ENCODE data around the gene TRANK1. TPM values are rescaled to one million over a fixed set of nuclear protein-coding genes. Genes with fewer than 3 reads are reported as not detected.
"Not testable (repeated sequence)": the region's sequence is repeated elsewhere in the genome, so short reads cannot be mapped to it uniquely, and the experiment has no call there.

The TRANK1 gene
- total and polyA plus RNA-seq, 7 experiments from 2014 or later, result 29.6 to 113 (median 75.3) TPM

DNA sequence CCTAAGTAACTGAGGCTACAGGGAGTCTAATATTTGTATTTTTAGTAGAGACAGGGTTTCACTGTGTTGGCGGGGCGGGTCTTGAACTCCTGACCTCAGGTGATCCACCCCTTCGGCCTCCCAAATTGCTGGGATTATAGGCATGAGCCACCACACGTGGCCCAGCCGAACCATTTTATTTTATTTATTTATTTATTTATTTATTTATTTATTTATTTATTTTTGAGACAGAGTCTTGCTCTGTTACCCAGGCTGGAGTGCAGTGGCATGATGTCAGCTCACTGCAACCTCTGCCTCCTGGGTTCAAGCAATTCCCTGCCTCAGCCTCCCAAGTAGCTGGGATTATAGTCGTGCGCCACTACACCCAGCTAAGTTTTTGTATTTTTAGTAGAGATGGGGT lies 18.2 kb upstream of the TRANK1 start:
- POLR2A ChIA-PET; intact Hi-C loops (cut with micrococcal nuclease); ATAC-seq; DNase-seq; H3K36me3 ChIP-seq (ENCODE audit: control insufficient read depth in 2 of 3, insufficient read depth in 3 of 3, low read length in 3 of 3); H3K36me3 Mint-ChIP-seq; H3K4me3 ChIP-seq (ENCODE audit: low read length); H3K27ac Mint-ChIP-seq; H3K9me3 Mint-ChIP-seq; H3K4me3 Mint-ChIP-seq; H3K27ac ChIP-seq (ENCODE audit: low read depth, low read length); H3K27me3 Mint-ChIP-seq; CTCF ChIA-PET; H3K4me1 ChIP-seq (ENCODE audit: control insufficient read depth in 2 of 2, insufficient read depth in 2 of 2, low read length in 2 of 2); H3K9me3 ChIP-seq (ENCODE audit: control insufficient read depth in 2 of 3, low read length in 3 of 3); H3K27me3 ChIP-seq (ENCODE audit: control insufficient read depth in 2 of 2, insufficient read depth in 2 of 2, low read length in 2 of 2): not testable (repeated sequence)
- H3K4me1 Mint-ChIP-seq, result peaks cover under 1 to 11% (median 9%) of the 10 kb centered on the region in 7 donors

DNA sequence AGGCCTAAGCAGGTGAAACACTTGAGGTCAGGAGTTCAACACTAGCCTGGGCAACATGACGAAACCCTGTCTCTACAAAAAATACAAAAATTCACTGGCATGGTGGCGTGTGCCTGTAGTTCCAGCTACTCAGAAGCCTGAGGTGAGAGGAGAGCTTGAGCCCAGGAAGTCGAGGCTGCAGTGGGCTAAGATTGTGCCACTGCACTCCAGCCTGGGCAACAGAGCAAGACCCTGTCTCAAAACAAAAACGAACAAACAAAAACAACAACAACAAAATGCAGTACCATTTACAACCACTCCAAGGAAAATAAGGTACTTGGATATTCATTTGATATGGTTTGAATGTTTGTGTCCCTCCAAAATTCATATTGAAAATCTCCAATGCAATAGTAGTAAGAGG lies 15.6 kb upstream of the TRANK1 start:
- ChIA-PET CTCF (interaction anchor here (1.3 to 3.2 kb wide), 2 partner anchors 9 to 85 kb away, joined by 3 to 13 read pairs; no protein-coding TSS in a partner anchor), POLR2A (interaction anchor here (2.4 kb wide), 1 partner anchor 16 kb away, joined by 8 read pairs; the partner anchor contains the start of gene TRANK1)
- intact Hi-C loops (cut with micrococcal nuclease), result no loop called here
- H3K4me1 ChIP-seq (ENCODE audit: control insufficient read depth in 2 of 2, insufficient read depth in 2 of 2, low read length in 2 of 2), result no peaks in the 10 kb centered on the region
- no peak overlapping the region for H3K4me3 ChIP-seq (ENCODE audit: low read length)
- no peaks in the 10 kb centered on the region for H3K9me3 ChIP-seq (ENCODE audit: control insufficient read depth in 2 of 3, low read length in 3 of 3)
- Mint-ChIP-seq H3K27ac (no peak overlapping the region), H3K27me3 (no peaks in the 10 kb centered on the region), H3K4me1 (peaks cover 2 to 14% (median 11%) of the 10 kb centered on the region in 7 donors), H3K4me3 (no peak overlapping the region), H3K36me3 (no peaks in the 10 kb centered on the region), H3K9me3 (no peaks in the 10 kb centered on the region)
- H3K27me3 ChIP-seq (ENCODE audit: control insufficient read depth in 2 of 2, insufficient read depth in 2 of 2, low read length in 2 of 2), result no peaks in the 10 kb centered on the region
- no peak for DNase-seq
- H3K36me3 ChIP-seq (ENCODE audit: control insufficient read depth in 2 of 3, insufficient read depth in 3 of 3, low read length in 3 of 3), result no peaks in the 10 kb centered on the region
- H3K27ac ChIP-seq (ENCODE audit: low read depth, low read length), result no peak overlapping the region
- no peak for ATAC-seq

DNA sequence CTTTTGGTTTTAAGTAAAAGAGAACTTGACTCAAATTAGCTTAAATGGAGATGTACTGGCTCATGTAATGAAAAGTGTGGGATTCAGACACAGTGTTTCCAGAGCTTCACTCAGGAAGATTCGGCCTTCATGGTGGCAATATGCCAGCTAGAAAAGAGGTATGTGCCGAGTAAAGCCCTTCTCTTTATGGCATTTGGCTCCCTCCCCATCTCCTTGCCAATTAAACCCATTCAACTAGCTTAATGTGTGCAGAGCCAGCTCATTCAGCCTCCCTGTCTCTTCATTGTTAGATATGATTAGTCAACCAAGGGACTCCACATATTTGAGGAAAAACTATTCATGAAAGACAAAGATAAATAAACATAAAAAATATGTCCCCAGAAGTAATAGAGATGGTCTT lies 15.0 kb upstream of the TRANK1 start:
- H3K9me3 Mint-ChIP-seq, result no peaks in the 10 kb centered on the region
- H3K27ac ChIP-seq (ENCODE audit: low read depth, low read length), result no peak overlapping the region
- no peak for DNase-seq
- no peaks in the 10 kb centered on the region for H3K9me3 ChIP-seq (ENCODE audit: control insufficient read depth in 2 of 3, low read length in 3 of 3)
- intact Hi-C loops (cut with micrococcal nuclease), result loop anchor here (2.0 to 10.0 kb wide), 7 partner anchors 15 to 993 kb away; partner anchors contain the start of gene TRANK1 (in 2 of the 2)
- no peaks in the 10 kb centered on the region for H3K36me3 Mint-ChIP-seq
- POLR2A ChIA-PET, result interaction anchor here (1.6 to 2.4 kb wide), 2 partner anchors 15 to 47 kb away, joined by 5 to 8 read pairs; partner anchors contain the start of gene TRANK1
- no peaks in the 10 kb centered on the region for H3K27me3 Mint-ChIP-seq
- ATAC-seq, result no peak
- H3K4me3 ChIP-seq (ENCODE audit: low read length), result no peak overlapping the region
- H3K4me3 Mint-ChIP-seq, result no peak overlapping the region
- CTCF ChIA-PET, result interaction anchor here (1.0 to 3.2 kb wide), 4 partner anchors 8 to 226 kb away, joined by 3 to 13 read pairs (median 5); no protein-coding TSS in a partner anchor
- peaks cover 2 to 13% (median 11%) of the 10 kb centered on the region in 7 donors for H3K4me1 Mint-ChIP-seq
- H3K27me3 ChIP-seq (ENCODE audit: control insufficient read depth in 2 of 2, insufficient read depth in 2 of 2, low read length in 2 of 2), result no peaks in the 10 kb centered on the region
- H3K27ac Mint-ChIP-seq, result no peak overlapping the region
- no peaks in the 10 kb centered on the region for H3K36me3 ChIP-seq (ENCODE audit: control insufficient read depth in 2 of 3, insufficient read depth in 3 of 3, low read length in 3 of 3)
- H3K4me1 ChIP-seq (ENCODE audit: control insufficient read depth in 2 of 2, insufficient read depth in 2 of 2, low read length in 2 of 2), result no peaks in the 10 kb centered on the region

DNA sequence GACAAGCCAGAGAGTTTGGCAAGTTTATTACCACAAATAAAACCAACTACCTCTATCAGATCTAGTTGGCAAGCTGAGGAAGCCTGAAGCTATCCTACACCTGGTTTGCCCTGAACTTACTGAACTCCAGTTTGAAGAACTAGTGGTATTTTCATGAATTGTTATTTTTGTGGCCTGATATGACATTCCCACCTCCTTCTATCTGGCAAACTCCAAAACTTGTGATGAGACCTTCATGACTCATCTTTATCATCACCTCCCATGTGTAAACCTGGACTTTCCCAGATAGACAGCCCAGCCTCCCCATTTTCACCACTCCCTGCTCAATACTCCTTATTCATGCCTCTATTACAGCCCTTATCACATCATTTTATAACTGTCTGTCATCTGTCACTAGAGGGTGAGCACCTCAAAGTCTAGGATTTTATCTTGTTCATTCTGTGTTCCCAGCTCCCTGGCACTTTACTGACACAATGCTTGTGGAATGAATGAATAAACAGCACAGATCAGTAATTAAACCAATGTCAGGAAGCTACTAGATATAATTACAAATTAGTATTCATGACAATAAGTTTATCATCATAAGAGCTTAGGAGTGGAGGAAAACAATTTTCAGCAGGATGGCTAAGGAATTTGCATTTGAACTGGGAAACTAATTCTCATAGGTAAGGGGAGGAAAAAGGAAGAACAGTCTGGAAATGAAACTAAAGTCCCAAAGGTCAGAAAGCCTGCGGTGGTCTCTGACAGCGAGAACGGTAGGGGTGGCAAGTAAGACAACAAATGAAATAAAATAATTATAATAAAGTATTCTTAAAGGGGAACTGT lies 13.2 kb upstream of the TRANK1 start:
- Mint-ChIP-seq H3K9me3 (no peaks in the 10 kb centered on the region), H3K4me1 (peaks cover 2 to 12% (median 11%) of the 10 kb centered on the region in 7 donors), H3K4me3 (peak overlapping the region in 4 of 10 donors; percentile 2 to 21 (median 13)), H3K36me3 (no peaks in the 10 kb centered on the region), H3K27me3 (peaks cover 0 to 3% (median 0%) of the 10 kb centered on the region in 5 donors), H3K27ac (peak overlapping the region in 8 of 9 donors; percentile 12 to 88 (median 45))
- Histone ChIP-seq H3K4me1 (ENCODE audit: control insufficient read depth in 2 of 2, insufficient read depth in 2 of 2, low read length in 2 of 2) (no peaks in the 10 kb centered on the region), H3K27ac (ENCODE audit: low read depth, low read length) (no peak overlapping the region), H3K36me3 (ENCODE audit: control insufficient read depth in 2 of 3, insufficient read depth in 3 of 3, low read length in 3 of 3) (no peaks in the 10 kb centered on the region), H3K27me3 (ENCODE audit: control insufficient read depth in 2 of 2, insufficient read depth in 2 of 2, low read length in 2 of 2) (no peaks in the 10 kb centered on the region), H3K9me3 (ENCODE audit: control insufficient read depth in 2 of 3, low read length in 3 of 3) (no peaks in the 10 kb centered on the region), H3K4me3 (ENCODE audit: low read length) (no peak overlapping the region)
- no peak for DNase-seq
- CTCF ChIA-PET, result interaction anchor here (0.6 to 3.2 kb wide), 35 partner anchors 9 to 230 kb away, joined by 3 to 27 read pairs (median 4); partner anchors contain the start of genes EPM2AIP1 and TRANK1
- intact Hi-C loops (cut with micrococcal nuclease), result loop anchor here (1.0 to 10.0 kb wide), 14 partner anchors 13 to 991 kb away; partner anchors contain the start of genes TRANK1 (in 2 of the 2), EPM2AIP1 (in 1 of the 2) and MLH1 (in 1 of the 2)
- POLR2A ChIA-PET, result interaction anchor here (0.5 to 2.4 kb wide), 6 partner anchors 12 to 197 kb away, joined by 3 to 8 read pairs (median 4); partner anchors contain the start of gene TRANK1
- ATAC-seq, result no peak

DNA sequence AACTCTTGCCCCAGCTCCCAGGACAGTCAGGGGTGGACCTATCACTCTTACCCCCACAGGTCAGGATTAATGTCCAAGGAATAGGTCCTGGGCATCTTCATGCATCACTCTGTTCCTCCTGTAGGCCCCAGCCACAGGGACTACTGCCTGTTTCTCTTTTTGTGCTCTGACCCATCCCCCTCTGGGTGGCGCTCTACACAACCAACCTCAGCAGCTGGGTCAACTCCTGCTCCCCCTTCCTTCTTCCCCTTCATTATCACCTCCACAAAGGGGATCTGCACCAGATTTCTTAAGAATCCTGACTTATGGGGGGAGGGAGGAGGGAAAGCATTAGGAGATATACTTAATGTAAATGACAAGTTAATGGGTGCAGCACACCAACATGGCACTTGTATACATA lies 12.2 kb upstream of the TRANK1 start:
- Mint-ChIP-seq H3K36me3 (peaks cover 0 to 3% (median 0%) of the 10 kb centered on the region in 5 donors), H3K9me3 (no peaks in the 10 kb centered on the region), H3K27me3 (peaks cover 0 to 9% (median 0%) of the 10 kb centered on the region in 5 donors), H3K4me3 (no peak overlapping the region), H3K4me1 (peaks cover 2 to 12% (median 11%) of the 10 kb centered on the region in 7 donors), H3K27ac (no peak overlapping the region)
- ATAC-seq, result no peak
- H3K27me3 ChIP-seq (ENCODE audit: control insufficient read depth in 2 of 2, insufficient read depth in 2 of 2, low read length in 2 of 2), result no peaks in the 10 kb centered on the region
- no peak for DNase-seq
- no peak overlapping the region for H3K4me3 ChIP-seq (ENCODE audit: low read length)
- no peak overlapping the region for H3K27ac ChIP-seq (ENCODE audit: low read depth, low read length)
- H3K9me3 ChIP-seq (ENCODE audit: control insufficient read depth in 2 of 3, low read length in 3 of 3), result no peaks in the 10 kb centered on the region
- no peaks in the 10 kb centered on the region for H3K36me3 ChIP-seq (ENCODE audit: control insufficient read depth in 2 of 3, insufficient read depth in 3 of 3, low read length in 3 of 3)
- ChIA-PET POLR2A (interaction anchor here (0.6 to 1.2 kb wide), 2 partner anchors 51 to 196 kb away, joined by 3 to 4 read pairs; no protein-coding TSS in a partner anchor), CTCF (interaction anchor here (0.5 to 2.4 kb wide), 5 partner anchors 27 to 113 kb away, joined by 3 to 12 read pairs (median 6); no protein-coding TSS in a partner anchor)
- H3K4me1 ChIP-seq (ENCODE audit: control insufficient read depth in 2 of 2, insufficient read depth in 2 of 2, low read length in 2 of 2), result no peaks in the 10 kb centered on the region
- intact Hi-C loops (cut with micrococcal nuclease), result loop anchor here in 1 of 2 donors (5.0 to 10.0 kb wide), 2 partner anchors 812 to 990 kb away; no protein-coding TSS in a partner anchor

DNA sequence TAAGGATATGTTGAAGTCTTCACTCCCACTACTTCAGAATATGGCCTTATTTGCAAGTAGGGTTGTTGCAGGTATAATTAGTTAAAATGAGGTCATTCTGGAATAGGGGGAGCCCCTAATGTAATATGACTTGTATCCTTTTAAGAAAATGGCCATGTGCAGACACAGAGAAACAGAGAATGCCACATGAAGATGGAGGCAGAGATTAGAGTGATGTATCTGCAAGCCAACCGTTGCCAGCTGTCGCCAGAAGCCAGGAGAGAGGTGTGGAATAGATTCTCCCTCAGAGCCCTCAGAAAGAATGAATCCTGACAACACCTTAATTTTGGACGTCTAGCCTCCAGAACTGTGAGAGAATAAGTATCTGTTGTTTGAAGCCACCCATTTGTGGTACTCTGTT lies 11.3 kb upstream of the TRANK1 start:
- Histone ChIP-seq H3K27ac (ENCODE audit: low read depth, low read length) (no peak overlapping the region), H3K4me1 (ENCODE audit: control insufficient read depth in 2 of 2, insufficient read depth in 2 of 2, low read length in 2 of 2) (no peaks in the 10 kb centered on the region), H3K27me3 (ENCODE audit: control insufficient read depth in 2 of 2, insufficient read depth in 2 of 2, low read length in 2 of 2) (no peaks in the 10 kb centered on the region), H3K9me3 (ENCODE audit: control insufficient read depth in 2 of 3, low read length in 3 of 3) (no peaks in the 10 kb centered on the region), H3K36me3 (ENCODE audit: control insufficient read depth in 2 of 3, insufficient read depth in 3 of 3, low read length in 3 of 3) (no peaks in the 10 kb centered on the region), H3K4me3 (ENCODE audit: low read length) (no peak overlapping the region)
- CTCF ChIA-PET, result no interaction called here
- Mint-ChIP-seq H3K4me3 (no peak overlapping the region), H3K36me3 (peaks cover 0 to 3% (median 0%) of the 10 kb centered on the region in 5 donors), H3K9me3 (no peaks in the 10 kb centered on the region), H3K27me3 (peaks cover 0 to 9% (median 0%) of the 10 kb centered on the region in 5 donors), H3K27ac (no peak overlapping the region), H3K4me1 (peaks cover 2 to 12% (median 11%) of the 10 kb centered on the region in 7 donors)
- intact Hi-C loops (cut with micrococcal nuclease), result loop anchor here in 1 of 2 donors (5.0 to 10.0 kb wide), 2 partner anchors 811 to 989 kb away; no protein-coding TSS in a partner anchor
- POLR2A ChIA-PET, result no interaction called here
- DNase-seq, result no peak
- no peak for ATAC-seq

Data from naive thymus-derived CD4-positive, alpha-beta T cell (primary cell).